CD8-positive, alpha-beta memory T cell (primary cell): Measurements from ENCODE around the gene NSUN2. TPM values are rescaled to one million over a fixed set of nuclear protein-coding genes. Genes with fewer than 3 reads are reported as not detected.
"Not testable (repeated sequence)": the region's sequence is repeated elsewhere in the genome, so short reads cannot be mapped to it uniquely, and the experiment has no call there.

Source experiments
- CTCF ChIA-PET: fragments of 350-600 bp; sonication (Branson Sonifier 250); formaldehyde crosslinking; loops from one replicate; lab custom pipeline; 2021; ENCODE audit warnings: antibody characterized with exemption; lab: Charles Lee
- POLR2A ChIA-PET: fragments of 350-600 bp; sonication (Branson Sonifier 250); formaldehyde crosslinking; loops from one replicate; lab custom pipeline; 2021; ENCODE audit warnings: antibody characterized with exemption; lab: Charles Lee
- DNase-seq, 5 donors: peaks; one replicate each; pipeline versions ENCODE4 v3.0.0 to v3.0.0-alpha.2; 2020 to 2022; ENCODE audit warnings: mixed read lengths in 1 of 5
- H3K27ac ChIP-seq: one replicate; pipeline ENCODE4 v1.7.0; 2013; ENCODE audit warnings: low read depth, mild to moderate bottlenecking, low read length, moderate library complexity
- H3K27me3 ChIP-seq: 2 replicates; pipeline ENCODE4 v1.7.0; 2013; ENCODE audit warnings: low read length, mild to moderate bottlenecking; ENCODE audit not compliant: insufficient read depth, poor library complexity, severe bottlenecking
- H3K36me3 ChIP-seq: 2 replicates; pipeline ENCODE4 v1.7.0; 2013; ENCODE audit warnings: mild to moderate bottlenecking, low read length, moderate library complexity; ENCODE audit not compliant: insufficient read depth
- H3K4me1 ChIP-seq: 2 replicates; pipeline ENCODE4 v1.7.0; 2013; ENCODE audit warnings: mild to moderate bottlenecking, low read length, moderate library complexity; ENCODE audit not compliant: insufficient read depth
- H3K4me3 ChIP-seq: 2 replicates; pipeline ENCODE4 v1.7.0; 2013; ENCODE audit warnings: mild to moderate bottlenecking, low read length
- H3K9me3 ChIP-seq: 2 replicates; pipeline ENCODE4 v1.7.0; 2013; ENCODE audit warnings: mild to moderate bottlenecking, low read length
- H3K27ac Mint-ChIP-seq, 8 donors: one replicate each; pipeline ENCODE4 v1.8.0; 2020 to 2021; ENCODE audit warnings: mixed read lengths in 8 of 8, mild to moderate bottlenecking in 6 of 8, inconsistent platforms in 3 of 8, moderate library complexity in 3 of 8
- H3K27me3 Mint-ChIP-seq, 2 donors: one replicate each; pipeline ENCODE4 v1.8.0; 2020 to 2021; ENCODE audit warnings: mixed read lengths in 2 of 2, mild to moderate bottlenecking in 1 of 2, moderate library complexity in 1 of 2
- H3K36me3 Mint-ChIP-seq, 3 donors: one replicate each; pipeline ENCODE4 v1.8.0; 2020 to 2021; ENCODE audit warnings: mixed read lengths in 3 of 3, inconsistent platforms in 1 of 3, mild to moderate bottlenecking in 1 of 3
- H3K4me1 Mint-ChIP-seq, 3 donors: one replicate each; pipeline ENCODE4 v1.8.0; 2020 to 2021; ENCODE audit warnings: mixed read lengths in 3 of 3, inconsistent platforms in 1 of 3, mild to moderate bottlenecking in 1 of 3
- H3K4me3 Mint-ChIP-seq, 7 donors: one replicate each; pipeline ENCODE4 v1.8.0; 2020 to 2021; ENCODE audit warnings: mixed read lengths in 7 of 7, mild to moderate bottlenecking in 6 of 7, moderate library complexity in 4 of 7, inconsistent platforms in 2 of 7
- H3K9me3 Mint-ChIP-seq, 5 donors: one replicate each; pipeline ENCODE4 v1.8.0; 2020 to 2022; ENCODE audit warnings: mixed read lengths in 5 of 5, mild to moderate bottlenecking in 3 of 5, moderate library complexity in 2 of 5, inconsistent platforms in 1 of 5
- polyA plus RNA-seq: library from polyadenylated mRNA; unstranded; fragments of 300-500 nt; fragmentation: Illumina TruSeq; gene quantifications from one replicate; pipeline ENCODE4 v1.2.3, GENCODE V29; 2021
- total RNA-seq, 2 experiments: library from RNA; stranded (reverse); gene quantifications; one replicate each; pipeline ENCODE4 v1.2.3, GENCODE V29; 2021

The NSUN2 gene
- total and polyA plus RNA-seq, 3 experiments from 2014 or later = 40.5 to 124 (median 120) TPM

- peaks cover 4 to 14% (median 6%) of the 10 kb centered on the region in 5 donors for H3K9me3 Mint-ChIP-seq
- DNase-seq = no peak
- Histone ChIP-seq H3K36me3 (no peaks in the 10 kb centered on the region), H3K4me3 (no peak overlapping the region), H3K27ac (no peak overlapping the region), H3K27me3 (no peaks in the 10 kb centered on the region), H3K4me1 (no peaks in the 10 kb centered on the region), H3K9me3 (no peaks in the 10 kb centered on the region)
- no peak overlapping the region for H3K4me3 Mint-ChIP-seq
- peaks cover 29 to 57% (median 39%) of the 10 kb centered on the region in 3 donors for H3K36me3 Mint-ChIP-seq
- no peaks in the 10 kb centered on the region for H3K27me3 Mint-ChIP-seq
- ChIA-PET CTCF (no interaction called here), POLR2A (no interaction called here)
- H3K4me1 Mint-ChIP-seq = peaks cover 0 to 12% (median 1%) of the 10 kb centered on the region in 3 donors
- H3K27ac Mint-ChIP-seq = peak overlapping the region in 1 of 8 donors; percentile 61
Observed at GRCh38 chr5:6656680-6657079, 23.8 kb upstream of the NSUN2 start.

GRCh38 chr5:6655432-6655831, 22.6 kb upstream of the NSUN2 start:
- no peak overlapping the region for H3K4me3 Mint-ChIP-seq
- H3K27me3 Mint-ChIP-seq = no peaks in the 10 kb centered on the region
- DNase-seq = no peak
- H3K4me3 ChIP-seq = no peak overlapping the region
- H3K27me3 ChIP-seq = no peaks in the 10 kb centered on the region
- no peaks in the 10 kb centered on the region for H3K4me1 ChIP-seq
- H3K4me1 Mint-ChIP-seq = peaks cover 0 to 8% (median 1%) of the 10 kb centered on the region in 3 donors
- H3K27ac ChIP-seq = no peak overlapping the region
- ChIA-PET CTCF (no interaction called here), POLR2A (no interaction called here)
- H3K9me3 Mint-ChIP-seq = peaks cover 4 to 14% (median 6%) of the 10 kb centered on the region in 5 donors
- no peaks in the 10 kb centered on the region for H3K9me3 ChIP-seq
- H3K36me3 Mint-ChIP-seq = peaks cover 26 to 57% (median 39%) of the 10 kb centered on the region in 3 donors
- H3K27ac Mint-ChIP-seq = no peak overlapping the region
- H3K36me3 ChIP-seq = no peaks in the 10 kb centered on the region

GRCh38 chr5:6652025-6652424, 19.2 kb upstream of the NSUN2 start:
- no peak overlapping the region for H3K4me3 Mint-ChIP-seq
- no peak for DNase-seq
- no peaks in the 10 kb centered on the region for H3K4me1 ChIP-seq
- peaks cover 17 to 40% (median 37%) of the 10 kb centered on the region in 3 donors for H3K36me3 Mint-ChIP-seq
- H3K27me3 ChIP-seq = no peaks in the 10 kb centered on the region
- peak overlapping the region in 1 of 8 donors; percentile 54 for H3K27ac Mint-ChIP-seq
- H3K9me3 ChIP-seq = no peaks in the 10 kb centered on the region
- POLR2A ChIA-PET = no interaction called here
- H3K27ac ChIP-seq = no peak overlapping the region
- H3K36me3 ChIP-seq = no peaks in the 10 kb centered on the region
- no peaks in the 10 kb centered on the region for H3K27me3 Mint-ChIP-seq
- CTCF ChIA-PET = no interaction called here
- no peak overlapping the region for H3K4me3 ChIP-seq
- H3K4me1 Mint-ChIP-seq = peaks cover under 1 to 17% (median 4%) of the 10 kb centered on the region in 3 donors
- peaks cover 4 to 17% (median 6%) of the 10 kb centered on the region in 5 donors for H3K9me3 Mint-ChIP-seq

GRCh38 chr5:6649681-6650080, 16.8 kb upstream of the NSUN2 start:
- Mint-ChIP-seq H3K27me3 (no peaks in the 10 kb centered on the region), H3K4me1 (peaks cover 2 to 23% (median 4%) of the 10 kb centered on the region in 3 donors), H3K4me3 (no peak overlapping the region), H3K9me3 (peaks cover 0 to 3% (median 0%) of the 10 kb centered on the region in 5 donors), H3K27ac (no peak overlapping the region), H3K36me3 (peaks cover 4 to 25% (median 25%) of the 10 kb centered on the region in 3 donors)
- POLR2A ChIA-PET = no interaction called here
- Histone ChIP-seq H3K27ac (no peak overlapping the region), H3K4me1 (no peaks in the 10 kb centered on the region), H3K36me3 (no peaks in the 10 kb centered on the region), H3K9me3 (no peaks in the 10 kb centered on the region), H3K27me3 (no peaks in the 10 kb centered on the region), H3K4me3 (no peak overlapping the region)
- CTCF ChIA-PET = no interaction called here
- DNase-seq = no peak

GRCh38 chr5:6649186-6649585, 16.3 kb upstream of the NSUN2 start:
- Histone ChIP-seq H3K27me3 (no peaks in the 10 kb centered on the region), H3K36me3 (no peaks in the 10 kb centered on the region), H3K4me3 (no peak overlapping the region), H3K4me1 (no peaks in the 10 kb centered on the region), H3K27ac (no peak overlapping the region), H3K9me3 (no peaks in the 10 kb centered on the region)
- peaks cover 2 to 23% (median 4%) of the 10 kb centered on the region in 3 donors for H3K4me1 Mint-ChIP-seq
- no peaks in the 10 kb centered on the region for H3K27me3 Mint-ChIP-seq
- H3K27ac Mint-ChIP-seq = no peak overlapping the region
- ChIA-PET POLR2A (no interaction called here), CTCF (no interaction called here)
- peaks cover 0 to 3% (median 0%) of the 10 kb centered on the region in 5 donors for H3K9me3 Mint-ChIP-seq
- DNase-seq = no peak
- H3K36me3 Mint-ChIP-seq = peaks cover 8 to 29% (median 26%) of the 10 kb centered on the region in 3 donors
- H3K4me3 Mint-ChIP-seq = no peak overlapping the region

GRCh38 chr5:6645571-6646362, 12.9 kb upstream of the NSUN2 start:
- H3K36me3 ChIP-seq, CTCF ChIA-PET, H3K9me3 ChIP-seq, H3K27me3 ChIP-seq, H3K9me3 Mint-ChIP-seq, H3K27ac Mint-ChIP-seq, POLR2A ChIA-PET, H3K4me1 ChIP-seq, H3K27me3 Mint-ChIP-seq, DNase-seq, H3K27ac ChIP-seq, H3K4me3 Mint-ChIP-seq, H3K4me3 ChIP-seq: not testable (repeated sequence)
- Mint-ChIP-seq H3K4me1 (peaks cover 2 to 23% (median 4%) of the 10 kb centered on the region in 3 donors), H3K36me3 (peaks cover 7 to 23% (median 16%) of the 10 kb centered on the region in 3 donors)

GRCh38 chr5:6644794-6645241, 12.0 kb upstream of the NSUN2 start:
- Mint-ChIP-seq H3K4me3 (peak overlapping the region in 1 of 7 donors; percentile 1), H3K36me3 (peaks cover 7 to 20% (median 14%) of the 10 kb centered on the region in 3 donors), H3K9me3 (peaks cover 0 to 2% (median 0%) of the 10 kb centered on the region in 5 donors), H3K4me1 (peaks cover 2 to 20% (median 4%) of the 10 kb centered on the region in 3 donors), H3K27ac (no peak overlapping the region), H3K27me3 (no peaks in the 10 kb centered on the region)
- H3K36me3 ChIP-seq = no peaks in the 10 kb centered on the region
- POLR2A ChIA-PET = no interaction called here
- CTCF ChIA-PET = no interaction called here
- no peaks in the 10 kb centered on the region for H3K9me3 ChIP-seq
- no peak overlapping the region for H3K27ac ChIP-seq
- no peak overlapping the region for H3K4me3 ChIP-seq
- DNase-seq = no peak
- no peaks in the 10 kb centered on the region for H3K4me1 ChIP-seq
- no peaks in the 10 kb centered on the region for H3K27me3 ChIP-seq

- ChIA-PET POLR2A (no interaction called here), CTCF (interaction anchor here (1.2 kb wide), 1 partner anchor 21 kb away, joined by 3 read pairs; no protein-coding TSS in a partner anchor)
- H3K4me3 Mint-ChIP-seq = no peak overlapping the region
- no peak overlapping the region for H3K4me3 ChIP-seq
- peaks cover 8 to 18% (median 11%) of the 10 kb centered on the region in 3 donors for H3K36me3 Mint-ChIP-seq
- H3K27ac ChIP-seq = no peak overlapping the region
- H3K4me1 Mint-ChIP-seq = peaks cover 0 to 10% (median 2%) of the 10 kb centered on the region in 3 donors
- peaks cover 0 to 2% (median 0%) of the 10 kb centered on the region in 5 donors for H3K9me3 Mint-ChIP-seq
- no peak overlapping the region for H3K27ac Mint-ChIP-seq
- no peak for DNase-seq
- H3K9me3 ChIP-seq = no peaks in the 10 kb centered on the region
- no peaks in the 10 kb centered on the region for H3K27me3 ChIP-seq
- no peaks in the 10 kb centered on the region for H3K27me3 Mint-ChIP-seq
- no peaks in the 10 kb centered on the region for H3K4me1 ChIP-seq
- no peaks in the 10 kb centered on the region for H3K36me3 ChIP-seq
Observed at GRCh38 chr5:6642655-6643054, 9.8 kb upstream of the NSUN2 start.
